Measurements from ENCODE around the gene GTPBP4.

- TF ChIP-seq CTCF (conservative IDR thresholded peaks at IDR 0.05; ENCODE audit: low read depth, low read length) (no peak), EZH2 (IDR thresholded peaks at IDR 0.05; ENCODE audit: borderline replicate concordance, low read depth, low read length, poor library complexity, severe bottlenecking) (no peak)
Measured at GRCh38 chr10:986137-986825, 2.0 kb upstream of the GTPBP4 start.
